GM19463 (cell line): ENCODE results near the gene NTN4.
"Not testable (repeated sequence)": the region's sequence is repeated elsewhere in the genome, so short reads cannot be mapped to it uniquely, and the experiment has no call there.

Experiments used
- ATAC-seq: cut with Tn5 transposase; IDR thresholded peaks from one replicate; pipeline ENCODE4 v1.9.1; 2021; ENCODE audit warnings: mild to moderate bottlenecking, moderate library complexity; ENCODE audit not compliant: unreplicated experiment

Gene NTN4

DNA sequence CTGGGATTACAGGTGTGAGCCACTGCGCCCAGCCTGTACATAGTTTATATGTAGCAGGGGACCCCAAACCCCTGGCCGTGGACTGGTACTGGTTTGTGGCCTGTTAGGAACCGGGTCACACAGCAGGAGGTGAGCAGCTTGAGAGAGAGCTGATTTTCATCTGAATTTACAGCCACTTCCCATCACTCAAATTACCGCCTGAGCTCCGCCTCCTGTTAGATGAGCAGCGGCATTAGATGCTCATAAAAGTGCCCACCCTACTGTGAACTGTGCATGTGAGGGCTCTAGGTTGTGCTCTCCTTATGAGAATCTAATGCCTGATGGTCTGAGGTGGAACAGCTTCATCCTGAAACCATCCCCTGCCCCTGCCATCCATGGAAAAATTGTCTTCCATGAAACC, 119.3 kb downstream of the NTN4 start:
- ATAC-seq = no peak

DNA sequence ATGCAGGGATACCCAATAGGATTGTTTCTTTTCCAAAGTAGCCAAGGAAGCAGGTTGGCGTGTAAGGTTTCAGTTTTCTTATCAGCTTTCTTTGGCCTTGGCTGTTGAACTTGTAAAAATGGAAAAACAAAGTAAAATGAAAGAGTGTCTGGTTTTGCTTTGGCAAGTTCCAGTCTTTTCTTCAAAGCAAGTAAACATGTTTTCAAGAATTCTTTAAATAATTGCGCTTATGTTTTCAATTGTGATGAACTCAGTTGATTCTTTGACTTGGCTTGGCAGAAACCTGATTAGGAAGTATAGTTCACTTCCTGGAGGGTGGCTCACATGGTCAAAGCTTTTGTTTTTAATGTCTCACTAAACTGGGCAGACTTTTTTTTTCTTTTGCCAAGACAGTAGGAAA, 127.0 kb downstream of the NTN4 start:
- ATAC-seq = no peak

DNA sequence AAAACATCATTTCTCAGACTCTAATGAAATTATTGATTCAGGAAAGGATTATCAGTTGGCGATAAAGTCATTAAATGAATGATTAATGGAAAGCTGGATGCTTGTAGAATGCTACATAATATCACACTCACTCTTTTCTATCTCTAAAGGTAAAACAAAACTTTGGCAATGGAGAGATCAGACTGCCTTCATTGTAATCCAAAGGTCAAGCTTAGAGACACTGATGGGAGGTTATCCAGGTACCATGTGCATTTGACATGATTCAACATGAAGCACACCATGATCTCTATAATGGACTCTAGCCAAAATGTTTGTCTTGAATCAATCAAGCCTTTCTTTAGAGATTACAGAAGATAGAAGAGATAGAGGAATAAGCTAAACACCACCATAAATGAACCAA, 129.2 kb downstream of the NTN4 start:
- no peak for ATAC-seq

DNA sequence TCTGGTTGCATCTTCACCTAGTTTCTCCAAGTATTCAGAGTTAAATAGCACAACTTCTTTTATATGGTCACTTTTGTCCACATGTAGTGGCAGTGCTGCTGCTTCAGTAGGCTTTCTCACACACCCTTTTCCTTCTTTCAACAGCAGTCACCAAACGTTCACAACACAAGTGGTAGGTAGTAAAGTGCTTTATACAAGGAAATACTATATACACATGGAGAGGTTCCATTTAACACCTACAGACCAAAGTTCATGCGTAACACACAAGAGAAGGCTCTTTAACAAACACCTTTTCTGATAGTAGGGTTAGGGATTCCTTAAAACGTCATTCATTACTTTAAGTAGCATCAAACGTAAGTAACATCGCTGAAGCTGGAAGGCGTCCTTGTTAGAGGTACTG, 132.2 kb downstream of the NTN4 start:
- ATAC-seq = no peak

GRCh38 chr12:95654665-95655064, 135.9 kb downstream of the NTN4 start:
- ATAC-seq = not testable (repeated sequence)

- ATAC-seq = no peak
Measured at GRCh38 chr12:95653771-95654546, 136.6 kb downstream of the NTN4 start.

DNA sequence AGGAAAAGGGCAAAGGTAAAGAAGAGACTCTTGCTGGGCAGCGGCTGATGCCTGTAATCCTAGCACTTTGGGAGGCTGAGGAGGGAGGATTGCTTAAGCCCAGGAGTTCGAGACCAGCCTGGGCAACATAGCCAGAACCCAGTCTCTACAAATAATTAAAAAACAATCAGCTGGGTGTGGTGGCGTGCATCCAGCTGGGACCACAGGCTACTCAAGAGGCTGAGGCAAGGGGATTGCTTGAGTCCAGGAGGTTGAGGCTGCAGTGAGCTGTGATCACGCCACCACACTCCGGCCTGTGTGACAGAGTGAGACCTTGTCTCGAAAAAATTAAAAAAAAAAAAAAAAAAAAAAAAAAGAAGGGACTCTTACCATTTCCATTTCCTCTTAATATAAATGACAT, 138.9 kb downstream of the NTN4 start:
- no peak for ATAC-seq

DNA sequence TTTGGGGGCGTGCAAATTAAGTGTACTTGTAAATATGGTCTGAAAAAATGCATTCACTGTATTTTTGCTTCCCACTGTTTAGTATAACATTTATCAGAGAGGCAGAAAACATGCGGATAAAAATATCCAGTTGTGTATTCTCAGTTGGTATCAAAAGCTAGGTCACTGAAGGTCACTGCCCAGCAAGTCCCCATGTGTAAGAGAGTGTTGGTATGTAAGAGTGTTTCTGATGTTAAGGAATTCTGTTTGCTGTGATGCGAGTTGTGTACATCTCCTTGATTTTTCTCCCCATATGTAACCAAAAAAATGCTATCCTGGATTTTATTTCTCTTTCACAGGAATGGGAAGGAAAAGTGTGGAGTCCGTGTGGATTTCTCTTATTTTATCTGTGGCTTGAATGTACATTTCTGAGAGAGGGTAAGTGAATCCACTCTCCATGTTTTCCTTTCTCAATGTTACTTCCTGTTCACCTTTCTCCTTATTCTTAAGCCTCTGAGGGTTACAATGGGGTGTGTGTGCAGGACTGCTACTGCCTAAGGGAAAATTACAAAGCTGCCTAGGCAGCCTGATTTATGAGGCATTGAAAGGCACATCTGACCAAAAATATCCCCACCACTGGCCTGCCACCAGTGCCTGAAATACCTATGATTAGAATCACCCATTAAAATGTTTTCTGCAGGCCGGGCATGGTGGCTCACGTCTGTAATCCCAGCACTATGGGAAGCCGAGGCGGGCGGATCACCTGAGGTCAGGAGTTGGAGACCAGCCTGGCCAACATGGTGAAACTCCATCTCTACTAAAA, 141.4 kb downstream of the NTN4 start:
- no peak for ATAC-seq

DNA sequence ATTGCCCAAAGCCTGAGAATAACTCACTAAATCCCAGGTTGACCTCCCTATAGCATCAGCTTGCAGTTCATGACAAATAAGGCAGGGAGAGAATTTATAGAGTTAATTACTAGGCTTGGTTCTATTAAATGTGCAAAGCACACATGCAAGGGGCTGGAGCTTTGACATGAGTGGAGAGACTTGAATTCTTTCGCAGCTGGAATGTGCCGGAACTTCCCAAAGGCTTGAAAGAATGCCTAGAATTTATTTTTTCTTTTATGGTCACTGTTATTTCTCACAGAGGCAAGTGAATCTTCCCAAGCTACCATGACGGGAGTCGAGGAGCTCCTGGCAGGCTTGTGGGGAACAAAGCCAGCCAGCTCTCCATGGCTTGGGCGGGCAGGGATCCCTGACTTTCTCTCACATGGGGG, 143.8 kb downstream of the NTN4 start:
- no peak for ATAC-seq

DNA sequence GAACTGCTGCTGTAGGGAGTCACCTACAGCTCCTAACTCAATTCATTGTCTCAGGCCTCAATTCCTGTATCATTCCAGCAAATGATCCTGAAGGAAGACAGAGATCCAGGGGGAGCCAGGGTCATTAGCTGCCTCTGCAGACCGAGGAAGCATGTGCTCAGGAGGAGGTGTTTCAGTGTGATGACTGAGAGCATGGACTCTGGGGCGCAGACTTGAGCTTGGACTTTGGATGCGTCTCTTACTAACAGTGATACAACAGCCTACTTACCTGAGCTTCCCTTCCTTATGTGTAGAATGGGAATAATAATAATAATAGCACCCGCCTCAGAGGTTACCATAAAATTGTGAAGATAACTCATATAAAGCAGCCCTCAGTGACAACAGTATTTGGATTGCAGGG, 147.3 kb downstream of the NTN4 start:
- ATAC-seq = no peak

GRCh38 chr12:95642583-95642982, 148.0 kb downstream of the NTN4 start:
- no peak for ATAC-seq

DNA sequence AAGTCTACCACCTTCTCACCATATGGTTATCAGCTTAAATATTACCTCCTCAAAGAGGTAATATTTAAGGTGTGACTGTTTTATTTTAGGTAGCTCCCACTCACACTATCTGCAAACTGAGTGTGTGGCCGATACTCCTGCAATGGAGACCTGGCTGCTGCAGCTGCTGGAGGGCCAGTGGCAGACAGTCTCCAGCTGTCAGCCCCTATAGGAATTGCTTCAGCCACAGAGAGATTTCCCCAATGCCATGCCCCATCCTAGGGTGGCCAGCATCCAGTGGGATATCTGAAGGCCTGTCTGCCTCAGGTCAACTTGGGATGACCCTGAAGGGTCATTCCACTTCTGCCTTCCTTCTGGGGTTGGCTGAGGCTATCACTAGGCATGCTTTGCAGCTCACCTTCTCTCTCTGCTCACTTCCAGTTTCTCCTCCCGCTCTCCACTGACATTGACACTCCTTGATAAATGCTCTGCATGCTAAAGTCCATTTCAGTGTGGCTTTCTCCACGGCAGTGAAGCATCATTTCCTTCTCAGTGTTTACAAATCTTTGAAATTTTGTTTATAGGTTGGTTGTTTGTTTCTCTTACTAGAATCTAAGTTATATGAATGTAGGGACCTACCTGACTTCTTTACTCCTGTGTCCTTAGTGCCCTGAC, 149.1 kb downstream of the NTN4 start:
- ATAC-seq = no peak

DNA sequence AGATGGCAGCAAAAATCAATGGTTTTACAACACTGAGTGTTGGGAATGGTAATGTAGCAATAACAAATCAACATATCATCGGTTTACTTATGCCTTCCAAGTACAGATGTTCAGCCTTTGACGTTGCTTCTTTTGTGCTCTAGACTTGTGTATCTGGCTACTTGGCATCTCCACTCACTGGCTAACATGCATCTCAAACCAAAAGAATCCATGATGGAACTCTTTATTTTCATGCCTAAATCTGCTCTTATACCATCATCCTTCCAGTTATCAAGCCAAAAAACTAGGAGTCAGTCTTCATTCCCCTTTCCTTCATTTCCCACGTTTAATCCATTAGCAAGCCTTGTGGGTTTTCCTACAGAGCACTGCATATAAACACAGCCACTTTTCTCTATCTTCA, 150.0 kb downstream of the NTN4 start:
- no peak for ATAC-seq

GRCh38 chr12:95637471-95638155, 153.0 kb downstream of the NTN4 start:
- no peak for ATAC-seq

GRCh38 chr12:95637010-95637409, 153.6 kb downstream of the NTN4 start:
- ATAC-seq = no peak

GRCh38 chr12:95634622-95635621, 155.6 kb downstream of the NTN4 start:
- ATAC-seq = peak; percentile 65

- ATAC-seq = no peak
Measured at GRCh38 chr12:95633732-95634465, 156.7 kb downstream of the NTN4 start.

DNA sequence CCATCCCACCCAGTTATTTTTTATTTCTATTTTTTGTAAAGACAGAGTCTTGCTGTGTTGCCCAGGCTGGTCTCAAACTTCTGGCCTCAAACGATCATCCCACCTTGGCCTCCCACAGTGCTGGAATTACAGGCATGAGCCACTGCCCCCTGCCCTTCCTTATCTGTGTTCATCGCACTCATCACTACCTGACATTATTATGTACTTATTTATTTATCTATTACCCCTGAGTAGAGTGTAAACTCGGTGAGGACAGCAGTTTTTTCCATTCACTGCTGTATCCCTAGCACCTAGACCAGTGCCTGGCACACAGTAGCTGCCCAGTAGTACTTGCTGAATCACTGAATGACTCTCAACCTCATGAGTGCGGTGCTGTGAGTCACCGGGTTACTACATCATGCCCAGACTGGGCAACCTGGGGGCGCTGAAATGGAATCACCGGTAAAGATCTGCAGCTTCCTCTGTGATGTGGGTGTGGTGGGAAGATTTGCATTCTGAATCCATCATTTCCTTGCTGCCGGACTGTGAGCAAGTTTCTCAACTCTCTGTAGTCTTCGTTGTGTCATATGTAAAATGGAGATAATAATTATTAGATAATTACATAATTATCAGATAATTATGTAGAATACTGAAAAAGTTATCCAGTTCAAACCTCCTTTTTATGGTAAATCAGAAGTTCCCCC, 157.4 kb downstream of the NTN4 start:
- no peak for ATAC-seq

- no peak for ATAC-seq
Measured at GRCh38 chr12:95630496-95630895, 160.1 kb downstream of the NTN4 start.
